H54 (cell line): Measurements from ENCODE around the gene NCOA3.
"Not testable (repeated sequence)": the region's sequence is repeated elsewhere in the genome, so short reads cannot be mapped to it uniquely, and the experiment has no call there.

ENCODE experiments used
- DNase-seq: peaks from one replicate; pipeline ENCODE4 v3.0.0; 2011; ENCODE audit warnings: low spot score, mixed read lengths; ENCODE audit not compliant: insufficient read length
- FAIRE-seq: peaks from 3 replicates; lab custom pipeline; 2011; peaks lifted over from hg19 to GRCh38; lab: Jason Lieb, UNC
- POLR2A ChIP-seq: IDR thresholded peaks from 2 replicates; pipeline ENCODE4 v1.6.1; 2011; ENCODE audit warnings: low read depth, mild to moderate bottlenecking, low read length

Gene NCOA3

GRCh38 chr20:47586649-47587294 lies 85.1 kb downstream of the NCOA3 start:
- DNase-seq (no peak), FAIRE-seq (no peak)
- no peak for TF ChIP-seq POLR2A

- no peak for TF ChIP-seq POLR2A
- FAIRE-seq = no peak
- DNase-seq = no peak
Measured at GRCh38 chr20:47588158-47588557, 86.5 kb downstream of the NCOA3 start.

GRCh38 chr20:47591231-47591630 lies 89.5 kb downstream of the NCOA3 start:
- TF ChIP-seq POLR2A = no peak
- FAIRE-seq (no peak), DNase-seq (no peak)

- FAIRE-seq (no peak), DNase-seq (no peak)
- TF ChIP-seq POLR2A = no peak
Measured at GRCh38 chr20:47594157-47594556, 92.5 kb downstream of the NCOA3 start.

GRCh38 chr20:47595138-47595537 lies 93.5 kb downstream of the NCOA3 start:
- not testable (repeated sequence) for FAIRE-seq, DNase-seq

GRCh38 chr20:47596003-47596571 lies 94.4 kb downstream of the NCOA3 start:
- FAIRE-seq = no peak
- TF ChIP-seq POLR2A = no peak
- no peak for DNase-seq

GRCh38 chr20:47597090-47597489 lies 95.4 kb downstream of the NCOA3 start:
- no peak for DNase-seq
- FAIRE-seq = no peak

GRCh38 chr20:47598911-47599744 lies 97.4 kb downstream of the NCOA3 start:
- peak; percentile 61 for FAIRE-seq
- DNase-seq = no peak
- no peak for TF ChIP-seq POLR2A

More at GRCh38 chr20:47597090-47597489, 95.4 kb downstream of the NCOA3 start:
- TF ChIP-seq POLR2A = no peak

- no peak for DNase-seq
- TF ChIP-seq POLR2A = no peak
- FAIRE-seq = no peak
Measured at GRCh38 chr20:47600967-47601547, 99.4 kb downstream of the NCOA3 start.

- no peak for TF ChIP-seq POLR2A
- FAIRE-seq = no peak
- no peak for DNase-seq
Measured at GRCh38 chr20:47603260-47603659, 101.6 kb downstream of the NCOA3 start.

- no peak for TF ChIP-seq POLR2A
- no peak for DNase-seq
- no peak for FAIRE-seq
Measured at GRCh38 chr20:47605673-47606413, 104.2 kb downstream of the NCOA3 start.

- FAIRE-seq = no peak
- TF ChIP-seq POLR2A = no peak
- DNase-seq = no peak
Measured at GRCh38 chr20:47606414-47606982, 104.8 kb downstream of the NCOA3 start.

GRCh38 chr20:47606983-47607613 lies 105.4 kb downstream of the NCOA3 start:
- no peak for FAIRE-seq
- DNase-seq = no peak
- no peak for TF ChIP-seq POLR2A
